Adrenal gland (tissue), 5 donors: ENCODE results near the gene PVALEF.

ENCODE experiments used
- CTCF ChIP-seq, 6 experiments: fragments of 450-650 bp in 4 of 6; fragments of 200-600 bp in 2 of 6; sonication (generic) in 1 of 6; IDR thresholded peaks; 1 replicate in 5 of 6; 2 replicates in 1 of 6; pipeline versions ENCODE4 v1.5.1 to v1.8.0; 2016 to 2021; ENCODE audit warnings: antibody characterized with exemption in 6 of 6, mild to moderate bottlenecking in 2 of 6, moderate library complexity in 1 of 6
- POLR2A ChIP-seq, 2 donors: fragments of 450-650 bp; IDR thresholded peaks; one replicate each; pipeline ENCODE4 v1.6.1; 2017; ENCODE audit warnings: antibody characterized with exemption in 2 of 2, mild to moderate bottlenecking in 2 of 2, moderate library complexity in 1 of 2
- donor health status: DM: no; HTN: no; CAD: no.

- TF ChIP-seq CTCF (IDR thresholded peaks at IDR 0.05): no peak
- no peak for TF ChIP-seq POLR2A (IDR thresholded peaks at IDR 0.05)
Observed at GRCh38 chr17:81120695-81121621, 44.3 kb upstream of the PVALEF start.
